Fibroblast of villous mesenchyme (primary cell): ENCODE data around the gene HTR3E. TPM values are rescaled to one million over a fixed set of nuclear protein-coding genes. Genes with fewer than 3 reads are reported as not detected.
"Not testable (repeated sequence)": the region's sequence is repeated elsewhere in the genome, so short reads cannot be mapped to it uniquely, and the experiment has no call there.

Source experiments
- DNase-seq: peaks from one replicate; pipeline ENCODE4 v3.0.0-alpha.2; 2010; ENCODE audit warnings: low read depth
- H3K4me3 ChIP-seq: 2 replicates; pipeline ENCODE4 v1.5.1; 2011; ENCODE audit warnings: low read depth, mild to moderate bottlenecking, low read length
- CTCF ChIP-seq: IDR thresholded peaks from 2 replicates; pipeline ENCODE4 v1.5.1; 2012; ENCODE audit warnings: low read depth, mild to moderate bottlenecking, low read length; ENCODE audit not compliant: insufficient read depth
- total RNA-seq: library from RNA; depleted of rRNA; stranded (reverse); fragments of >200 nt; gene quantifications from 2 replicates; pipeline ENCODE4 v1.2.3, GENCODE V29; 2012

Gene HTR3E
- total RNA-seq, 1 donor, result not detected

GRCh38 chr3:184066211-184066610 is 30.7 kb upstream of the HTR3E start:
- no peak for TF ChIP-seq CTCF
- H3K4me3 ChIP-seq, result no peak overlapping the region
- DNase-seq, result peak; percentile 45

- H3K4me3 ChIP-seq, result no peak overlapping the region
- no peak for TF ChIP-seq CTCF
- no peak for DNase-seq
Measured at GRCh38 chr3:184067573-184068055, 29.2 kb upstream of the HTR3E start.

- no peak overlapping the region for H3K4me3 ChIP-seq
- TF ChIP-seq CTCF, result no peak
- DNase-seq, result no peak
Measured at GRCh38 chr3:184068344-184068743, 28.5 kb upstream of the HTR3E start.

GRCh38 chr3:184071142-184071541 is 25.7 kb upstream of the HTR3E start:
- not testable (repeated sequence) for DNase-seq, H3K4me3 ChIP-seq

DNA sequence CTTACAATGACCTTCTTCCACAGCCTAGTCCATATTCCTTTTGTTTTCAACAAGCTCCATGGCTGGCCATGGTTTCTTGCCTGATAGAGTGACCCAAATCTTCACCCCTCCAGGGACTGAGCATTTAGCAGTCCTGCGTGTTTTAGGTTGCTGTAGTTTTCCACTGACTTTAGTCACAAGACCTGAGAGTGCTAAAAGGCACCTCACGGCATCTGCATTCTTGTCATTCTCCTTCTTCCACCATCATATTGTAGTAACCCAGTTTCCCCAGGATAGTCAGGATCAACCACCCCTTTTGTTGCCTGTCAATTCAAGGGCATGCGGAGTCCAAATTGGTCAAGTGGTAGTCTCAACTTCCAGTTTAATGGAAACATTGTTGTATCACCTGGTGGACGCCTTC is 23.2 kb upstream of the HTR3E start:
- H3K4me3 ChIP-seq, result no peak overlapping the region
- no peak for DNase-seq
- TF ChIP-seq CTCF, result no peak

- no peak for DNase-seq
- no peak for TF ChIP-seq CTCF
- H3K4me3 ChIP-seq, result no peak overlapping the region
Measured at GRCh38 chr3:184075901-184076300, 21.0 kb upstream of the HTR3E start.

DNA sequence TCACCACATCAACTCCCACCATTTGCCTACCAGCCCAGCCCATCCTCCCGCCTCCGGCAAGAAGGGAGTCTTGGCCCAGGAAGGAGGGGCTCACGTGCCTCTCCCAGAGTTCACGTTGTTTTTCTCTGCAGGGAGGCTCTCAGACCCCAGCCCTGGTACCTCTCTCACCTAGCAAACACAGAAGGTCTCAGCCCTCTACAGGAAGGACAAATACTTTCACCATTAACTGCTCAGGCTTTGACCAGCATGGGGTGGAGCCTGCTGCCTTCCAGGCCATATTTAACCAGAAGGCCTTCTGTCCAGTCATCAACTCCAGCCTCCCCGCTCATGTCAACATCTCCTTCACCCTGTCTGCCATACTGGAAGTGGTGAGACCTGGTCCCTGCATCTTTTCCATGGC is 19.0 kb upstream of the HTR3E start:
- TF ChIP-seq CTCF, result no peak
- H3K4me3 ChIP-seq, result no peak overlapping the region
- no peak for DNase-seq
